Ramos (cell line): ENCODE results near the gene KMT5C.

Experiments used
- in situ Hi-C: fragments of 300-500 bp; cut with MboI; formaldehyde crosslinking; loops from one replicate; pipeline ENCODE4 v1.14.3; 2022; ENCODE audit warnings: low sequenced_read_pairs; ENCODE audit not compliant: unreplicated experiment

KMT5C gene

GRCh38 chr19:55382522-55383054 lies 42.9 kb downstream of the KMT5C start:
- in situ Hi-C loops = loop anchor here (10.0 kb wide), 1 partner anchor 78 kb away; no protein-coding TSS in a partner anchor

- in situ Hi-C loops = loop anchor here (10.0 kb wide), 1 partner anchor 79 kb away; no protein-coding TSS in a partner anchor
Measured at GRCh38 chr19:55383279-55384130, 43.8 kb downstream of the KMT5C start.

GRCh38 chr19:55384131-55384919 lies 44.6 kb downstream of the KMT5C start, which contains the start of gene TMEM238:
Gene TMEM238 (minus strand): TSS chr19:55384292. CDS start chr19:55384259, 33 bp downstream.
- in situ Hi-C loops = loop anchor here (10.0 kb wide), 1 partner anchor 80 kb away; no protein-coding TSS in a partner anchor

- in situ Hi-C loops = loop anchor here (10.0 kb wide), 1 partner anchor 80 kb away; no protein-coding TSS in a partner anchor
Measured at GRCh38 chr19:55384920-55385723, 45.4 kb downstream of the KMT5C start.

- in situ Hi-C loops = loop anchor here (10.0 kb wide), 1 partner anchor 81 kb away; no protein-coding TSS in a partner anchor
Measured at GRCh38 chr19:55385724-55386492, 46.2 kb downstream of the KMT5C start, which contains the start of gene RPL28. Gene RPL28 (plus strand): TSS chr19:55385932. CDS start chr19:55386358, 426 bp downstream.

- in situ Hi-C loops = loop anchor here (10.0 kb wide), 1 partner anchor 82 kb away; no protein-coding TSS in a partner anchor
Measured at GRCh38 chr19:55386493-55386971, 46.9 kb downstream of the KMT5C start.

GRCh38 chr19:55387736-55388497 lies 48.2 kb downstream of the KMT5C start:
- in situ Hi-C loops = loop anchor here (10.0 kb wide), 1 partner anchor 83 kb away; no protein-coding TSS in a partner anchor

GRCh38 chr19:55389386-55390317 lies 50.0 kb downstream of the KMT5C start:
- in situ Hi-C loops = loop anchor here (10.0 kb wide), 1 partner anchor 85 kb away; no protein-coding TSS in a partner anchor

GRCh38 chr19:55390461-55390880 lies 50.8 kb downstream of the KMT5C start:
- in situ Hi-C loops = no loop called here

GRCh38 chr19:55391191-55391670 lies 51.6 kb downstream of the KMT5C start:
- in situ Hi-C loops = no loop called here

- in situ Hi-C loops = no loop called here
Measured at GRCh38 chr19:55391702-55392615, 52.3 kb downstream of the KMT5C start.

GRCh38 chr19:55392820-55393761 lies 53.4 kb downstream of the KMT5C start:
- in situ Hi-C loops = no loop called here
